Upper lobe of left lung (tissue), 6 donors: Measurements from ENCODE around the gene PRDM11. TPM values are rescaled to one million over a fixed set of nuclear protein-coding genes. Genes with fewer than 3 reads are reported as not detected.

Experiments used
- ATAC-seq, 2 donors: fragments of 200-7000 bp; cut with Tn5 transposase; one replicate each; pipeline ENCODE4 v1.9.1; 2022; ENCODE audit warnings: mild to moderate bottlenecking in 2 of 2, moderate library complexity in 2 of 2; ENCODE audit not compliant: low FRiP score in 2 of 2
- DNase-seq, 2 donors: peaks; one replicate each; pipeline ENCODE4 v3.0.0-alpha.2; 2019 to 2020
- H3K27ac ChIP-seq, 4 donors: fragments of 200-600 bp; sonication (generic); one replicate each; pipeline ENCODE4 v1.5.1; 2016 to 2019
- H3K27me3 ChIP-seq, 4 donors: fragments of 200-600 bp; sonication (generic); one replicate each; pipeline ENCODE4 v1.5.1; 2017 to 2019
- H3K36me3 ChIP-seq, 4 donors: fragments of 200-600 bp; sonication (generic); one replicate each; pipeline ENCODE4 v1.5.1; 2016 to 2019
- H3K4me1 ChIP-seq, 4 donors: fragments of 200-600 bp; sonication (generic); one replicate each; pipeline ENCODE4 v1.5.1; 2018 to 2019
- H3K4me3 ChIP-seq, 4 donors: fragments of 200-600 bp; sonication (generic); one replicate each; pipeline ENCODE4 v1.5.1; 2017 to 2019; ENCODE audit warnings: mild to moderate bottlenecking in 2 of 4, moderate library complexity in 1 of 4
- H3K9me3 ChIP-seq, 4 donors: fragments of 200-600 bp; sonication (generic); one replicate each; pipeline ENCODE4 v1.5.1; 2018 to 2019
- EP300 ChIP-seq, 4 donors: sonication (generic); formaldehyde crosslinking; IDR thresholded peaks; one replicate each; pipeline ENCODE4 v1.5.1; 2017; ENCODE audit warnings: antibody characterized with exemption in 4 of 4, control low read depth in 2 of 4
- POLR2A ChIP-seq, 4 donors: fragments of 450-650 bp; IDR thresholded peaks; one replicate each; pipeline ENCODE4 v1.5.1; 2016 to 2017; ENCODE audit warnings: antibody characterized with exemption in 4 of 4, mild to moderate bottlenecking in 2 of 4
- POLR2AphosphoS5 ChIP-seq, 2 donors: sonication (generic); formaldehyde crosslinking; IDR thresholded peaks; one replicate each; pipeline ENCODE4 v1.5.1; 2017; ENCODE audit warnings: antibody characterized with exemption in 2 of 2
- WGBS, 2 donors: methylation state at CpG; one replicate each; pipeline ENCODE4 v1.1.5; 2017 to 2018; 5-methylcytosine and 5-hydroxymethylcytosine counted together
- total RNA-seq, 6 donors: library from RNA; depleted of rRNA in 4 of 6; stranded (reverse); fragments of >200 nt in 4 of 6; gene quantifications; one replicate each; pipeline versions ENCODE4 v1.1.0 to v1.2.1, GENCODE V29; 2016 to 2021
- TF ChIP-seq, protein P1 (sequence below), 6 experiments: fragments of 450-650 bp in 4 of 6; fragments of 200-600 bp in 2 of 6; sonication (generic) in 2 of 6; IDR thresholded peaks; one replicate each; pipeline ENCODE4 v1.5.1; 2016 to 2019; ENCODE audit warnings: antibody characterized with exemption in 6 of 6
- donor health status: DM: no; HTN: no; CAD: no; lungs with moderate emphysema.
- donor health status: DM: no; HTN: yes; CAD: no; lungs with severe emphysema.

Gene PRDM11
- total RNA-seq, 6 donors from 2014 or later, result 12.7 to 21.1 (median 16.0) TPM

DNA sequence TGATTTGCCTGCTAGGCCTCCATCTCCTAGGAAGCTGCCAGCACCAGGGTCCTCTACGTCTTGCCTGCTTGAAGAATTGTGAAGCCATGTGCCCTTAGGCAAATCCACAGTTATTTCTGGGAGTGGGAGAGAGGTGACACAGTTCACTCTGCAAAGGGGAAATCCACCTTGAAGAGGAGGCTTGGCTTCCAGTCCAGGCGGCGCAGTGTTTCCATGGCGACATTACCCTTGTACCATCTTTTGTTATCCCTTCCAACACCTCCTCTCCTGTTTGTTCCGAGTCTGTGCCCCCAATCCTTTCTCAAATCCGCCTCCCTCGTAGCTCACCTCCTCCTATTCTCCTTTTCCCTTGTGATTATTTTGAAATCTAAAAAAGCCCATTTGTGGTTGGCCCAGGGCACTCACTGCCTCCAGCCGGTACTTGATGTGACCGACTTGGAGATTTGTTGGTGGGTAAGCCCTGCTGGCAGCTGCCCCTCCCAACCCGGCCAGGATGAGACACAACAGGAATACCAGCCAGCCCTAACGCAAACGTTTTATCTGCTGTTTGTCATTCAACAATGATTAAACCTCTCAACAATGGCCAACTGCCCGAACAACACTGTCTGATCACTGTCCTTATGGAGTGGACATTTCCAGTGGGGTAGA lies 121.3 kb downstream of the PRDM11 start:
- Histone ChIP-seq H3K27ac (no peak overlapping the region), H3K36me3 (no peaks in the 10 kb centered on the region), H3K9me3 (no peaks in the 10 kb centered on the region), H3K4me3 (no peak overlapping the region), H3K4me1 (no peaks in the 10 kb centered on the region), H3K27me3 (no peaks in the 10 kb centered on the region)
- TF ChIP-seq EP300 (IDR thresholded peaks at IDR 0.05), result no peak
- no peak for TF ChIP-seq POLR2AphosphoS5 (IDR thresholded peaks at IDR 0.05)
- TF ChIP-seq POLR2A (IDR thresholded peaks at IDR 0.05), result no peak
- TF ChIP-seq, protein P1, sequence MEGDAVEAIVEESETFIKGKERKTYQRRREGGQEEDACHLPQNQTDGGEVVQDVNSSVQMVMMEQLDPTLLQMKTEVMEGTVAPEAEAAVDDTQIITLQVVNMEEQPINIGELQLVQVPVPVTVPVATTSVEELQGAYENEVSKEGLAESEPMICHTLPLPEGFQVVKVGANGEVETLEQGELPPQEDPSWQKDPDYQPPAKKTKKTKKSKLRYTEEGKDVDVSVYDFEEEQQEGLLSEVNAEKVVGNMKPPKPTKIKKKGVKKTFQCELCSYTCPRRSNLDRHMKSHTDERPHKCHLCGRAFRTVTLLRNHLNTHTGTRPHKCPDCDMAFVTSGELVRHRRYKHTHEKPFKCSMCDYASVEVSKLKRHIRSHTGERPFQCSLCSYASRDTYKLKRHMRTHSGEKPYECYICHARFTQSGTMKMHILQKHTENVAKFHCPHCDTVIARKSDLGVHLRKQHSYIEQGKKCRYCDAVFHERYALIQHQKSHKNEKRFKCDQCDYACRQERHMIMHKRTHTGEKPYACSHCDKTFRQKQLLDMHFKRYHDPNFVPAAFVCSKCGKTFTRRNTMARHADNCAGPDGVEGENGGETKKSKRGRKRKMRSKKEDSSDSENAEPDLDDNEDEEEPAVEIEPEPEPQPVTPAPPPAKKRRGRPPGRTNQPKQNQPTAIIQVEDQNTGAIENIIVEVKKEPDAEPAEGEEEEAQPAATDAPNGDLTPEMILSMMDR (IDR thresholded peaks at IDR 0.05), result no peak
- 70 to 85% methylated on average over 11 to 13 of the region's 13 CpGs for WGBS, 2 donors
- ATAC-seq (no peak), DNase-seq (no peak)

DNA sequence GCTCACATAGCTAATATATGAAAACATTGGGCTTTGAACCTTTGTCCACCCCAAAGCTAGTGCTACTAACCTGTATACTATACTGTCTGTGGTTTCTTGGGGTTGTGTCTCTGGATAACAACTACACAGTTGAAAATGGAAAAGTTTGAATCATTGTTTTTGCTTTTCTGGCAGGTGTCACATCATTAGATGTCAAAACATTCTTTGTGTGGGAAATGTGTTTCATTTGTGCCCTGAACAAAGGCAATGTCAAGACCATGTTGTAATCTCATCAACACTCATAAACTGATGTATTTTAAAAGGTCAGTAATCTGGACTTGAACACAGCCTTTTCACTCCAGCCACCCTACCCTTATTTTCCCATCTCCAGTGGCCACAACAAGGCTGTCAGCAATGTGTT lies 123.2 kb downstream of the PRDM11 start:
- ATAC-seq (no peak), DNase-seq (no peak)
- Histone ChIP-seq H3K36me3 (no peaks in the 10 kb centered on the region), H3K4me3 (no peak overlapping the region), H3K27me3 (no peaks in the 10 kb centered on the region), H3K4me1 (no peaks in the 10 kb centered on the region), H3K9me3 (no peaks in the 10 kb centered on the region), H3K27ac (no peak overlapping the region)
- no peak for TF ChIP-seq POLR2AphosphoS5 (IDR thresholded peaks at IDR 0.05)
- no peak for TF ChIP-seq EP300 (IDR thresholded peaks at IDR 0.05)
- no peak for TF ChIP-seq POLR2A (IDR thresholded peaks at IDR 0.05)
- TF ChIP-seq, protein P1 (IDR thresholded peaks at IDR 0.05), result no peak

DNA sequence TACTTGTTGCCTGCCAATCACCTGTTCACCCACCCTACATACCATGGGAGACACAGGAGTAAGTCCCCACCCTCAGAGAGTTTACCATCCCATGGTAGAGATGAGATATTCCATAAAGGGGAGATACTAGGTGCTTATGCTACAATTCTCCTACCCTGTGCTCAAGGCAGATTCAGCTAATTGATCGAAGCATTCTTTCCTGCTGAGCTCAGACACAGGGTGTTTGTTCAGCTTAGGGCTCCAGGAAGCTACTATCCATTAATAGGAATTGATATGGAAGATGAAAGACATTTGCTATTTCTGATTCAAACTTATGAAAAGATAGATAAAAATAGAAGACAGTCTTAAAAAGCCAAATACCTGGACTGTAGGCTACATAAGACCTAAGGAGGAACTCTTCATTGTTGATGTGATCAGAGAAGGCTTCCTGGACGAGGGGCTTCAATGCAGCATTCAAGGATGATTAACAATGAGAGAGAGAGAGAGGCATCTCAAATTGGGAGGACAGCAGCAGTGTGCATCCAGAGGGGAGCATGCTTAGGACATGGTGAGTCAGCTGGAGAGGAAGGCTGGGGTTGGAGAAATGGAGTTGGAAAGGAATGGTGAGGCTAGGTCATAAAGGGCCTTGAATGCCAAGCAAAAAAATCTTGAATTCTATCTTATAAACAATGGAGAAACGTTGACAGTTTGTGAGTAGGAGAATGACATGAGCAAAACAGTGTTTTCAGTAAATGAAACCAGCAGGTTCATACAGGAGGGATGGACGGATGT lies 124.7 kb downstream of the PRDM11 start:
- no peak overlapping the region for H3K27ac ChIP-seq
- H3K27me3 ChIP-seq, result no peaks in the 10 kb centered on the region
- DNase-seq, result no peak
- ATAC-seq, result no peak
- no peaks in the 10 kb centered on the region for H3K36me3 ChIP-seq
- no peaks in the 10 kb centered on the region for H3K4me1 ChIP-seq
- WGBS, 2 donors, result 76 to 81% methylated on average over 4 of the region's 4 CpGs
- H3K9me3 ChIP-seq, result no peaks in the 10 kb centered on the region
- no peak for TF ChIP-seq EP300 (IDR thresholded peaks at IDR 0.05)
- no peak for TF ChIP-seq POLR2A (IDR thresholded peaks at IDR 0.05)
- TF ChIP-seq, protein P1 (IDR thresholded peaks at IDR 0.05), result no peak
- TF ChIP-seq POLR2AphosphoS5 (IDR thresholded peaks at IDR 0.05), result no peak
- no peak overlapping the region for H3K4me3 ChIP-seq

DNA sequence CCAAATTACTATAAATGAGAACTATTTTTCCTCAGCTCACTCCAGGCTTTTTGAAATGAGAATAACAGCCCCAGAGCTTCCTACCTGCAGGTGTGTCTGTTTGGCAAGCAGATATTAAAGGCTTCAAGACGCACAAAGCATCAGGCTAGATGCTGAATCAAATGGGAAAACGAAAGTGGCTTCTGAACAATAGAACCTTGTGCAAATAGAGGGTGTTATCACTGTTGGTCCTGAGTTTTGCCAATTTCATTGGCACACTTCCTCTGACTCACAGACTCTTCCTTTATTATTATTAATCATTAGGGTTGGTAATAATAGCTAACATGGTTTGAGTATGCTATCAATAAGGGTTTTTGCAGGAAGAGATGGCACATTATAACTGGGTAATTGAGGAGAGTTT lies 126.3 kb downstream of the PRDM11 start:
- TF ChIP-seq POLR2A (IDR thresholded peaks at IDR 0.05) (no peak), EP300 (IDR thresholded peaks at IDR 0.05) (no peak), POLR2AphosphoS5 (IDR thresholded peaks at IDR 0.05) (no peak)
- TF ChIP-seq, protein P1 (IDR thresholded peaks at IDR 0.05), result no peak
- no peaks in the 10 kb centered on the region for H3K27me3 ChIP-seq
- no peaks in the 10 kb centered on the region for H3K9me3 ChIP-seq
- DNase-seq (no peak), ATAC-seq (no peak)
- H3K36me3 ChIP-seq, result no peaks in the 10 kb centered on the region
- H3K4me3 ChIP-seq, result no peak overlapping the region
- peak overlapping the region in 2 of 4 donors; percentile 54 to 59 for H3K27ac ChIP-seq
- no peaks in the 10 kb centered on the region for H3K4me1 ChIP-seq
- 51 to 59% methylated on average over 2 of the region's 2 CpGs for WGBS, 2 donors
